ENCODE results near the gene GPAM.
"Not testable (repeated sequence)": the region's sequence is repeated elsewhere in the genome, so short reads cannot be mapped to it uniquely, and the experiment has no call there.

DNA sequence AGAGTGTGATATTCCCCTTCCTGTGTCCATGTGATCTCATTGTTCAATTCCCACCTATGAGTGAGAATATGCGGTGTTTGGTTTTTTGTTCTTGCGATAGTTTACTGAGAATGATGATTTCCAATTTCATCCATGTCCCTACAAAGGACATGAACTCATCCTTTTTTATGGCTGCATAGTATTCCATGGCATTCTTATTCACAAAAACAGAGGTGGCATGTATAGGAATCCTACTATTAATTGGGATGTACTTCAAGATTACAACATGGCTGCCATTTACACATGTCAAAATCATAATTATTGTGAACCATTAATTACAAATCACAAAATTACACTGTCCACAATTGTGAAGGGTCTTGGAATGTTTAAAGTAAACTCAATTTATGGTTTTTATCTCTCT lies 14.1 kb upstream of the GPAM start:
- TF ChIP-seq, protein P1, sequence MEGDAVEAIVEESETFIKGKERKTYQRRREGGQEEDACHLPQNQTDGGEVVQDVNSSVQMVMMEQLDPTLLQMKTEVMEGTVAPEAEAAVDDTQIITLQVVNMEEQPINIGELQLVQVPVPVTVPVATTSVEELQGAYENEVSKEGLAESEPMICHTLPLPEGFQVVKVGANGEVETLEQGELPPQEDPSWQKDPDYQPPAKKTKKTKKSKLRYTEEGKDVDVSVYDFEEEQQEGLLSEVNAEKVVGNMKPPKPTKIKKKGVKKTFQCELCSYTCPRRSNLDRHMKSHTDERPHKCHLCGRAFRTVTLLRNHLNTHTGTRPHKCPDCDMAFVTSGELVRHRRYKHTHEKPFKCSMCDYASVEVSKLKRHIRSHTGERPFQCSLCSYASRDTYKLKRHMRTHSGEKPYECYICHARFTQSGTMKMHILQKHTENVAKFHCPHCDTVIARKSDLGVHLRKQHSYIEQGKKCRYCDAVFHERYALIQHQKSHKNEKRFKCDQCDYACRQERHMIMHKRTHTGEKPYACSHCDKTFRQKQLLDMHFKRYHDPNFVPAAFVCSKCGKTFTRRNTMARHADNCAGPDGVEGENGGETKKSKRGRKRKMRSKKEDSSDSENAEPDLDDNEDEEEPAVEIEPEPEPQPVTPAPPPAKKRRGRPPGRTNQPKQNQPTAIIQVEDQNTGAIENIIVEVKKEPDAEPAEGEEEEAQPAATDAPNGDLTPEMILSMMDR (IDR thresholded peaks at IDR 0.05), result not testable (repeated sequence)
- TF ChIP-seq POLR2A (IDR thresholded peaks at IDR 0.05), result not testable (repeated sequence)

Measured in right lobe of liver (tissue), 4 donors.